Central memory CD8-positive, alpha-beta T cell (primary cell): Measurements from ENCODE around the gene CFAP221.

ENCODE experiments used
- ATAC-seq: fragments of 150-1000 bp; cut with Tn5 transposase; replicated peaks from 2 replicates; pipeline ENCODE4 v1.10.0; 2022; ENCODE audit warnings: mild to moderate bottlenecking, moderate FRiP score, moderate number of reproducible peaks; ENCODE audit not compliant: poor library complexity, severe bottlenecking; ENCODE audit errors: extremely low read depth
- DNase-seq, 2 donors: peaks; one replicate each; pipeline ENCODE4 v3.0.0; 2021; ENCODE audit warnings: low spot score in 2 of 2
- H3K27ac Mint-ChIP-seq: one replicate; pipeline ENCODE4 v1.8.0; 2022; ENCODE audit warnings: low read depth, mild to moderate bottlenecking, moderate library complexity, mixed read lengths
- H3K27me3 Mint-ChIP-seq: one replicate; pipeline ENCODE4 v1.8.0; 2022; ENCODE audit warnings: mixed read lengths
- H3K36me3 Mint-ChIP-seq: one replicate; pipeline ENCODE4 v1.8.0; 2022; ENCODE audit warnings: mild to moderate bottlenecking, moderate library complexity, mixed read lengths; ENCODE audit not compliant: insufficient read depth
- H3K4me1 Mint-ChIP-seq: one replicate; pipeline ENCODE4 v1.8.0; 2022; ENCODE audit warnings: mixed read lengths
- H3K4me3 Mint-ChIP-seq: one replicate; pipeline ENCODE4 v1.8.0; 2022; ENCODE audit warnings: mild to moderate bottlenecking, moderate library complexity, mixed read lengths
- H3K9me3 Mint-ChIP-seq: one replicate; pipeline ENCODE4 v1.8.0; 2022; ENCODE audit warnings: mixed read lengths

The CFAP221 gene

DNA sequence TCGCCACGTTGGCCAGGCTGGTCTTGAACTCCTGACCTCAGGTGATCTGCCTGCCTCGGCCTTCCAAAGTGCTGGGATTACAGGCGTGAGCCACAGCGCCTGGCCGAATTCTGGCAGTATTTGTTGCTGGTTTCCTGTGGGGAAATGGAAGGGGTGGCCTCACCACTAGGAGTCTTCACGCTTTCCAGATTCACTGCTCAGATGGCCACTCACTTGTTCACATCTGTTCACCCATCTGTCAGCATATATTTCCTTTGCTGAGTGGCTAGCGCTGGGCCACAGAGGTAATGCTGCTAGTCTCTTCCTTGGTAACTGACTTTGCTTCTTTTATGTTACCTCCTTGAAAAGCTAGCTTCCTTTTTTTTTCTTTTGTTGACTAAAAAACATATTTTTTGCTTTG lies 162.0 kb downstream of the CFAP221 start:
- DNase-seq = no peak
- Mint-ChIP-seq H3K27me3 (peaks cover 8% of the 10 kb centered on the region), H3K36me3 (peaks cover 2% of the 10 kb centered on the region), H3K4me3 (no peak overlapping the region), H3K27ac (no peak overlapping the region), H3K4me1 (peaks cover 10% of the 10 kb centered on the region), H3K9me3 (no peaks in the 10 kb centered on the region)
- ATAC-seq = no peak
